ENCODE measurements around the gene OASL.

Gene OASL, protein sequence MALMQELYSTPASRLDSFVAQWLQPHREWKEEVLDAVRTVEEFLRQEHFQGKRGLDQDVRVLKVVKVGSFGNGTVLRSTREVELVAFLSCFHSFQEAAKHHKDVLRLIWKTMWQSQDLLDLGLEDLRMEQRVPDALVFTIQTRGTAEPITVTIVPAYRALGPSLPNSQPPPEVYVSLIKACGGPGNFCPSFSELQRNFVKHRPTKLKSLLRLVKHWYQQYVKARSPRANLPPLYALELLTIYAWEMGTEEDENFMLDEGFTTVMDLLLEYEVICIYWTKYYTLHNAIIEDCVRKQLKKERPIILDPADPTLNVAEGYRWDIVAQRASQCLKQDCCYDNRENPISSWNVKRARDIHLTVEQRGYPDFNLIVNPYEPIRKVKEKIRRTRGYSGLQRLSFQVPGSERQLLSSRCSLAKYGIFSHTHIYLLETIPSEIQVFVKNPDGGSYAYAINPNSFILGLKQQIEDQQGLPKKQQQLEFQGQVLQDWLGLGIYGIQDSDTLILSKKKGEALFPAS

GRCh38 chr12:121038861-121039668 is at the start of gene OASL:
TSS of gene OASL (minus strand) at chr12:121039246. CDS start at chr12:121038971, 275 bp downstream.
- no peaks in the 10 kb centered on the region for H3K9me3 Mint-ChIP-seq
- no peak within 1 kb of the TSS for H3K27ac Mint-ChIP-seq
- peaks cover 30% of the 10 kb centered on the region for H3K27me3 Mint-ChIP-seq (ENCODE audit: low read depth)
- TF ChIP-seq, protein P1, sequence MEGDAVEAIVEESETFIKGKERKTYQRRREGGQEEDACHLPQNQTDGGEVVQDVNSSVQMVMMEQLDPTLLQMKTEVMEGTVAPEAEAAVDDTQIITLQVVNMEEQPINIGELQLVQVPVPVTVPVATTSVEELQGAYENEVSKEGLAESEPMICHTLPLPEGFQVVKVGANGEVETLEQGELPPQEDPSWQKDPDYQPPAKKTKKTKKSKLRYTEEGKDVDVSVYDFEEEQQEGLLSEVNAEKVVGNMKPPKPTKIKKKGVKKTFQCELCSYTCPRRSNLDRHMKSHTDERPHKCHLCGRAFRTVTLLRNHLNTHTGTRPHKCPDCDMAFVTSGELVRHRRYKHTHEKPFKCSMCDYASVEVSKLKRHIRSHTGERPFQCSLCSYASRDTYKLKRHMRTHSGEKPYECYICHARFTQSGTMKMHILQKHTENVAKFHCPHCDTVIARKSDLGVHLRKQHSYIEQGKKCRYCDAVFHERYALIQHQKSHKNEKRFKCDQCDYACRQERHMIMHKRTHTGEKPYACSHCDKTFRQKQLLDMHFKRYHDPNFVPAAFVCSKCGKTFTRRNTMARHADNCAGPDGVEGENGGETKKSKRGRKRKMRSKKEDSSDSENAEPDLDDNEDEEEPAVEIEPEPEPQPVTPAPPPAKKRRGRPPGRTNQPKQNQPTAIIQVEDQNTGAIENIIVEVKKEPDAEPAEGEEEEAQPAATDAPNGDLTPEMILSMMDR (IDR thresholded peaks at IDR 0.05; ENCODE audit: unreplicated experiment in 3 of 3): no peak
- H3K4me3 Mint-ChIP-seq: no peak within 1 kb of the TSS
- H3K36me3 Mint-ChIP-seq (ENCODE audit: low read depth): no peaks in the 10 kb centered on the region
- H3K4me1 Mint-ChIP-seq: peaks cover 8% of the 10 kb centered on the region

GRCh38 chr12:121088195-121088585 is 49.1 kb upstream of the OASL start:
- Mint-ChIP-seq H3K36me3 (ENCODE audit: low read depth) (no peaks in the 10 kb centered on the region), H3K4me3 (no peak overlapping the region), H3K27ac (no peak overlapping the region), H3K4me1 (peaks cover 15% of the 10 kb centered on the region), H3K27me3 (ENCODE audit: low read depth) (peaks cover 7% of the 10 kb centered on the region), H3K9me3 (no peaks in the 10 kb centered on the region)
- TF ChIP-seq, protein P1 (IDR thresholded peaks at IDR 0.05; ENCODE audit: unreplicated experiment in 3 of 3): no peak

GRCh38 chr12:121087467-121088194 is 48.6 kb upstream of the OASL start:
- Mint-ChIP-seq H3K36me3 (ENCODE audit: low read depth) (no peaks in the 10 kb centered on the region), H3K4me3 (no peak overlapping the region), H3K9me3 (no peaks in the 10 kb centered on the region), H3K27me3 (ENCODE audit: low read depth) (peaks cover 7% of the 10 kb centered on the region), H3K4me1 (peaks cover 15% of the 10 kb centered on the region), H3K27ac (no peak overlapping the region)
- TF ChIP-seq, protein P1 (IDR thresholded peaks at IDR 0.05; ENCODE audit: unreplicated experiment in 3 of 3): no peak

DNA sequence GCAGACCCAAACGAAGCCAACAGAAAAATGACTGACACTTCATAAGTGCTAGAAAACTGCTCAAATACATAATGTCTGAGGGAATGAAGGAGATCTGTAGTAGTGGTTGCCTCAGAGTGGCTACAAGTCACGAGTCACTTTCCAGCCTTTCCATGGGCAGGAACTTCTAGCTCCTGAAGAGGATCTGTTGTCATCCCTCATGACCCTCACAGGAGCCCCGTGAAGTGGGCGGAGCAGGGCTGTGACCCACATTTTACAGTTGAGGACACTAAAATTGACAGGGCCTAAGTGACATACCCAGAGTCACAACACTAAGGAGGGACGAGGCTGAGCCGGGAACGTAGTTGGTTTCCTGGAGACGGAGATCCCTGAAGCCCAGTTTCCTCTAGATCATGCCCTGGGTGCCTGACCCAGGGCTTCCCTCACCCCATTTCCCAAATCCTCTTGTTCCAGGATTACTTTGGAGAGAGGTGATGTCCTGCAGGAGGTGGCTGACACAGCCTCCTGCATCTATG is 47.8 kb upstream of the OASL start:
- TF ChIP-seq, protein P1 (IDR thresholded peaks at IDR 0.05; ENCODE audit: unreplicated experiment in 3 of 3): no peak
- peaks cover 7% of the 10 kb centered on the region for H3K27me3 Mint-ChIP-seq (ENCODE audit: low read depth)
- no peak overlapping the region for H3K27ac Mint-ChIP-seq
- H3K9me3 Mint-ChIP-seq: no peaks in the 10 kb centered on the region
- H3K36me3 Mint-ChIP-seq (ENCODE audit: low read depth): no peaks in the 10 kb centered on the region
- peaks cover 15% of the 10 kb centered on the region for H3K4me1 Mint-ChIP-seq
- no peak overlapping the region for H3K4me3 Mint-ChIP-seq

GRCh38 chr12:121085506-121086353 is 46.7 kb upstream of the OASL start:
- Mint-ChIP-seq H3K9me3 (no peaks in the 10 kb centered on the region), H3K4me1 (peaks cover 8% of the 10 kb centered on the region)
- TF ChIP-seq, protein P1 (IDR thresholded peaks at IDR 0.05; ENCODE audit: unreplicated experiment in 3 of 3): no peak

More at GRCh38 chr12:121085506-121086353, 46.7 kb upstream of the OASL start:
- no peak overlapping the region for H3K27ac Mint-ChIP-seq
- no peaks in the 10 kb centered on the region for H3K36me3 Mint-ChIP-seq (ENCODE audit: low read depth)
- H3K4me3 Mint-ChIP-seq: no peak overlapping the region
- H3K27me3 Mint-ChIP-seq (ENCODE audit: low read depth): peaks cover 6% of the 10 kb centered on the region
